Cardiac fibroblast (primary cell): ENCODE measurements around the gene SCCPDH.
A peak's percentile ranks its signal among the peaks of the same experiment; 100 is the strongest.

Experiments used
- DNase-seq, 2 donors: peaks; one replicate each; pipeline versions ENCODE4 v3.0.0 to v3.0.0-alpha.2; 2010; ENCODE audit warnings: low read depth in 2 of 2
- H3K4me3 ChIP-seq, 2 donors: replicated peaks in 1 of 2; 1 replicate in 1 of 2; 2 replicates in 1 of 2; pipeline ENCODE4 v1.5.1; 2011; ENCODE audit warnings: low read depth in 2 of 2, low read length in 2 of 2, mild to moderate bottlenecking in 2 of 2, moderate library complexity in 1 of 2
- TF ChIP-seq, protein P1 (sequence below): IDR thresholded peaks from one replicate; pipeline ENCODE4 v1.5.1; 2011; ENCODE audit warnings: low read depth, mild to moderate bottlenecking, low read length, inconsistent platforms

SCCPDH gene

DNA sequence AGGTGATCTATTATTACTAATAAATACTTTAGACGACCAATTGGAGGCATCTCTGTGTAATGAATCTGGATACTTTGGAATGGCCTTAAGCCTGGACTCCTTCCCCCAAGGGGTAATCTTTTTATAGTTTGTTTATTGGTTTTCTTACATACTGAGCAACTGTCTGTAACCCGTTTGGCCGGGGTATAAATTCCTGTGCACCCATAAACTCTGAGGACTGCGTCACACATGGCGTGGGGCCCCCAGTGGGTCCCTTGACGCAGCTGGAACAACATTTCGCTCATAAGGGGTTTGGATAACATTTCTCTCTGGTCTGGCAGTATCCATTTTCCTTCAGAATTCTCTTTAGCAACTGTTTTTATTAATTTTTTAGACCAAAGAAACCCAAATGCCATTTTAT, 26.5 kb downstream of the SCCPDH start:
- DNase-seq = no peak
- no peak overlapping the region for H3K4me3 ChIP-seq
- TF ChIP-seq, protein P1, sequence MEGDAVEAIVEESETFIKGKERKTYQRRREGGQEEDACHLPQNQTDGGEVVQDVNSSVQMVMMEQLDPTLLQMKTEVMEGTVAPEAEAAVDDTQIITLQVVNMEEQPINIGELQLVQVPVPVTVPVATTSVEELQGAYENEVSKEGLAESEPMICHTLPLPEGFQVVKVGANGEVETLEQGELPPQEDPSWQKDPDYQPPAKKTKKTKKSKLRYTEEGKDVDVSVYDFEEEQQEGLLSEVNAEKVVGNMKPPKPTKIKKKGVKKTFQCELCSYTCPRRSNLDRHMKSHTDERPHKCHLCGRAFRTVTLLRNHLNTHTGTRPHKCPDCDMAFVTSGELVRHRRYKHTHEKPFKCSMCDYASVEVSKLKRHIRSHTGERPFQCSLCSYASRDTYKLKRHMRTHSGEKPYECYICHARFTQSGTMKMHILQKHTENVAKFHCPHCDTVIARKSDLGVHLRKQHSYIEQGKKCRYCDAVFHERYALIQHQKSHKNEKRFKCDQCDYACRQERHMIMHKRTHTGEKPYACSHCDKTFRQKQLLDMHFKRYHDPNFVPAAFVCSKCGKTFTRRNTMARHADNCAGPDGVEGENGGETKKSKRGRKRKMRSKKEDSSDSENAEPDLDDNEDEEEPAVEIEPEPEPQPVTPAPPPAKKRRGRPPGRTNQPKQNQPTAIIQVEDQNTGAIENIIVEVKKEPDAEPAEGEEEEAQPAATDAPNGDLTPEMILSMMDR = no peak

- DNase-seq = peak; percentile 71 to 77
- TF ChIP-seq, protein P1 = peak; percentile 82
- H3K4me3 ChIP-seq = no peak overlapping the region
Measured at GRCh38 chr1:246753670-246754535, 29.7 kb downstream of the SCCPDH start.

GRCh38 chr1:246755419-246755818, 31.2 kb downstream of the SCCPDH start:
- DNase-seq = no peak
- TF ChIP-seq, protein P1 = no peak
- no peak overlapping the region for H3K4me3 ChIP-seq

DNA sequence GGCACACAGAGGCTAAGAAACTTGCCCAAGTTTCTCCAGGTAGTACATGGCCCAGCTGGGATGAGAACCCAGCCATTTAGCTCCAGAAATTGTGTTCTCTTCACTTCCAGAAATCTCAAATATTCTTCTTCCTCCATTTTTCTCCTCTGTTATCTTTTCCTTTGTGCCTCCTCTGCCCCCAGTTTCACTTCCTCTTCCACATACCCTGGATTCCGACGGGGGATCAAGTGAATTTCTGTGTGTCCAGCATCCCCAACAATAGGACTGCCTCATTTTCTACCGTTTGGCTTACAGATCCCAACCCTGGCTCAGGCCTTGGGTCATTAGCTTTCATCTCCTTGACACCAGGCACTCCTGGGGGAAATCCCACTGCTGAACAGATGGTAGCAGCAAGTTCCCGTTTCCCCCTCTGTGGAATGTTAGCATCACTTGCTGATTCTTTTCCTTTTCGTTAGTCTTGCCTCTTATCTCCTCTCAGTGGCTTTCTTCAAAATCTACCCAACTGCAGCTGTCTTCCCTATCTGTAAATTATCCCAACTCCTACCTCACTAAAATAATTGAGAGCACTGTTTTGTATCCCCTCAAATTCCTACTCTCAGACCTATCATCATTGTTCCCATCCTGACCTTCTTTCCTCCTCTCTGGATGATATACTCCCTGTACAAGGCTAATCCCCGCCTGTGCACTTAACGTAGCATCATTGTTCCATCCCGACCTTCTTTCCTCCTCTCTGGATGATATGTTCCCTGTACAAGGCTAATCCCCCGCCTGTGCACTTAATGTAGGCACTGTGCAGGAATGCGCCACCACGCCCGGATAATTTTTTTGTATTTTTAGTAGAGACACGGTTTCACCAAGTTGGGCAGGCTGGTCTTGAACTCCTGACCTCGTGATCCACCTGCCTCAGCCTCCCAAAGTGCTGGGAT, 36.5 kb downstream of the SCCPDH start:
- H3K4me3 ChIP-seq = no peak overlapping the region
- no peak for DNase-seq
- TF ChIP-seq, protein P1 = no peak

- no peak overlapping the region for H3K4me3 ChIP-seq
- TF ChIP-seq, protein P1 = no peak
- no peak for DNase-seq
Measured at GRCh38 chr1:246761396-246761795, 37.2 kb downstream of the SCCPDH start.

DNA sequence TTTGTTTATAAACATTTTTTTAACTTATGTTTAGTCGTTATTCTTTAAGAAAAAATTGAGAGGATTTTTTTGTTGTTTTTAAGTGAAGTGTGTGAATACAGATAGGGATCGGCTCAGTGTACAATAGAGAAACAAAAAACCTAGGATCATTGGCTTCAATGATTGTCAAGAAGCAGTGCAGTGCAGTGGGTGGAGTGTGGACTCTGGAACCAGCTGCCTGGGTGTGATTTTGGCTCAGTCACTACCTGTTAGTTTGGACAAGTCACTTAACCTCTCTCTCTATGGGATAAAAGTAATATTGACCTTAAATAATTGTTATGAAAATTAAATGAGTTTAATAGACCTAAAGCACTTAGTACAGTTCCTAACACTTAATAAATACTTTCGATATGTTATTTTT, 41.3 kb downstream of the SCCPDH start:
- TF ChIP-seq, protein P1 = no peak
- no peak for DNase-seq
- no peak overlapping the region for H3K4me3 ChIP-seq
